Esophagus muscularis mucosa (tissue), 3 donors: Measurements from ENCODE around the gene SPG11.

ENCODE experiments used
- CTCF ChIP-seq, 3 experiments: fragments of 200-600 bp in 2 of 3; fragments of 450-650 bp in 1 of 3; sonication (generic) in 2 of 3; IDR thresholded peaks; one replicate each; pipeline ENCODE4 v1.5.1; 2017 to 2019; ENCODE audit warnings: antibody characterized with exemption in 3 of 3, mild to moderate bottlenecking in 2 of 3, moderate library complexity in 1 of 3
- POLR2A ChIP-seq: fragments of 450-650 bp; IDR thresholded peaks from one replicate; pipeline ENCODE4 v1.6.1; 2017; ENCODE audit warnings: antibody characterized with exemption, moderate library complexity, mild to moderate bottlenecking, low read depth

GRCh38 chr15:44536962-44537734 lies 126.3 kb downstream of the SPG11 start, which contains the start of gene EIF3J:
- TF ChIP-seq CTCF (IDR thresholded peaks at IDR 0.05) (no peak), POLR2A (peak; percentile 74)
